Measurements from ENCODE around the gene HOXB13. TPM values are rescaled to one million over a fixed set of nuclear protein-coding genes. Genes with fewer than 3 reads are reported as not detected.
A peak's percentile ranks its signal among the peaks of the same experiment; 100 is the strongest.

Gene HOXB13
- total RNA-seq, 1 experiment from 2014 or later = 2.5 TPM

- no peak for DNase-seq (ENCODE audit: low read depth)
These were observed 23.9 kb downstream of the HOXB13 start for GRCh38 chr17:48704361-48705248.

- DNase-seq (ENCODE audit: low read depth) = no peak
These were observed 26.6 kb downstream of the HOXB13 start for GRCh38 chr17:48701864-48702532.

- no peak for DNase-seq (ENCODE audit: low read depth)
These were observed 35.4 kb downstream of the HOXB13 start for GRCh38 chr17:48693178-48693577.

GRCh38 chr17:48692049-48692448, 36.5 kb downstream of the HOXB13 start:
- DNase-seq (ENCODE audit: low read depth) = no peak

GRCh38 chr17:48690655-48691054, 37.9 kb downstream of the HOXB13 start:
- DNase-seq (ENCODE audit: low read depth) = no peak

- no peak for DNase-seq (ENCODE audit: low read depth)
These were observed 46.9 kb downstream of the HOXB13 start for GRCh38 chr17:48681609-48682008.

GRCh38 chr17:48679385-48680096, 49.0 kb downstream of the HOXB13 start:
- no peak for DNase-seq (ENCODE audit: low read depth)

- DNase-seq (ENCODE audit: low read depth) = peak; percentile 64
These were observed 50.2 kb downstream of the HOXB13 start for GRCh38 chr17:48678141-48678971.

- no peak for DNase-seq (ENCODE audit: low read depth)
These were observed 51.5 kb downstream of the HOXB13 start for GRCh38 chr17:48676963-48677558.

Other genes starting within 250 kb of the HOXB13 start
- gene HOXB1, start 197.7 kb downstream of the HOXB13 start, total RNA-seq (2014; rRNA removed; shearing (Covaris generic)) = not detected in 2 replicates
- gene HOXB2, start 183.6 kb downstream of the HOXB13 start, total RNA-seq (2014; rRNA removed; shearing (Covaris generic)) = 1.3 and 15.9 TPM in 2 replicates
- 0.68 and 2.5 TPM in 2 replicates for gene HOXB4, start 150.4 kb downstream of the HOXB13 start, total RNA-seq (2014; rRNA removed; shearing (Covaris generic))
- gene HOXB3, start 138.5 kb downstream of the HOXB13 start, total RNA-seq (2014; rRNA removed; shearing (Covaris generic)) = 1.3 and 3.1 TPM in 2 replicates
- gene HOXB5, start 135.0 kb downstream of the HOXB13 start, total RNA-seq (2014; rRNA removed; shearing (Covaris generic)) = 0.06 TPM in 1 of 2 replicates, not detected in the other
- gene HOXB6, start 123.8 kb downstream of the HOXB13 start, total RNA-seq (2014; rRNA removed; shearing (Covaris generic)) = 2.4 and 6.7 TPM in 2 replicates
- 10.6 and 13.2 TPM in 2 replicates for gene HOXB7, start 117.7 kb downstream of the HOXB13 start, total RNA-seq (2014; rRNA removed; shearing (Covaris generic))
- gene HOXB8, start 113.5 kb downstream of the HOXB13 start, total RNA-seq (2014; rRNA removed; shearing (Covaris generic)) = 6.9 and 12.4 TPM in 2 replicates
- gene HOXB9, start 102.4 kb downstream of the HOXB13 start, total RNA-seq (2014; rRNA removed; shearing (Covaris generic)) = 4.7 and 10.6 TPM in 2 replicates
- gene PRAC1, start 6.2 kb downstream of the HOXB13 start, total RNA-seq (2014; rRNA removed; shearing (Covaris generic)) = not detected in 2 replicates
- gene PRAC2, start 5.6 kb downstream of the HOXB13 start, total RNA-seq (2014; rRNA removed; shearing (Covaris generic)) = not detected in 2 replicates
- not detected in 2 replicates for gene TTLL6, start 88.5 kb upstream of the HOXB13 start, total RNA-seq (2014; rRNA removed; shearing (Covaris generic))
- 11.0 and 20.9 TPM in 2 replicates for gene CALCOCO2, start 102.3 kb upstream of the HOXB13 start, total RNA-seq (2014; rRNA removed; shearing (Covaris generic))
- 91.6 and 105 TPM in 2 replicates for gene ATP5MC1, start 164.0 kb upstream of the HOXB13 start, total RNA-seq (2014; rRNA removed; shearing (Covaris generic))
- 65.3 and 66.0 TPM in 2 replicates for gene UBE2Z, start 179.7 kb upstream of the HOXB13 start, total RNA-seq (2014; rRNA removed; shearing (Covaris generic))
- gene SNF8, start 216.1 kb upstream of the HOXB13 start, total RNA-seq (2014; rRNA removed; shearing (Covaris generic)) = 43.2 and 64.9 TPM in 2 replicates
- not detected in 2 replicates for gene GIP, start 239.8 kb upstream of the HOXB13 start, total RNA-seq (2014; rRNA removed; shearing (Covaris generic))